GM23248 (cell line): ENCODE data around the gene AFF3. TPM values are rescaled to one million over a fixed set of nuclear protein-coding genes. Genes with fewer than 3 reads are reported as not detected.

Experiments
- DNase-seq: peaks from one replicate; pipeline ENCODE4 v3.0.0-alpha.2; 2015
- H2AFZ ChIP-seq: fragments of 200-600 bp; sonication (generic); 2 replicates; pipeline ENCODE4 v1.6.1; 2016; ENCODE audit warnings: antibody characterized with exemption
- H3F3A ChIP-seq: fragments of 200-600 bp; sonication (generic); 2 replicates; pipeline ENCODE4 v1.6.1; 2016; ENCODE audit warnings: mild to moderate bottlenecking, antibody characterized with exemption, mixed run types; ENCODE audit not compliant: insufficient read depth
- H3K27ac ChIP-seq: fragments of 200-600 bp; sonication (generic); 2 replicates; pipeline ENCODE4 v1.5.1; 2016; ENCODE audit warnings: mild to moderate bottlenecking
- H3K27me3 ChIP-seq: fragments of 200-600 bp; sonication (generic); replicated peaks from 2 replicates; pipeline ENCODE4 v1.6.1; 2016; ENCODE audit warnings: mild to moderate bottlenecking; ENCODE audit not compliant: insufficient read depth
- H3K36me3 ChIP-seq: fragments of 200-600 bp; sonication (generic); 2 replicates; pipeline ENCODE4 v1.6.1; 2016; ENCODE audit warnings: low read depth, mild to moderate bottlenecking
- H3K4me1 ChIP-seq: fragments of 200-600 bp; sonication (generic); 2 replicates; pipeline ENCODE4 v1.6.1; 2016; ENCODE audit warnings: mild to moderate bottlenecking; ENCODE audit not compliant: insufficient read depth
- H3K4me2 ChIP-seq: fragments of 200-600 bp; sonication (generic); one replicate; pipeline ENCODE4 v1.6.1; 2016; ENCODE audit warnings: mild to moderate bottlenecking; ENCODE audit not compliant: unreplicated experiment
- H3K4me3 ChIP-seq: fragments of 200-600 bp; sonication (generic); 2 replicates; pipeline ENCODE4 v1.5.1; 2016; ENCODE audit warnings: mild to moderate bottlenecking
- H3K79me2 ChIP-seq: fragments of 200-600 bp; sonication (generic); 2 replicates; pipeline ENCODE4 v1.6.1; 2016; ENCODE audit warnings: mild to moderate bottlenecking; ENCODE audit not compliant: insufficient read depth
- H3K9ac ChIP-seq: fragments of 200-600 bp; sonication (generic); 2 replicates; pipeline ENCODE4 v1.6.1; 2016; ENCODE audit warnings: mild to moderate bottlenecking
- H3K9me2 ChIP-seq: fragments of 200-600 bp; sonication (generic); 2 replicates; pipeline ENCODE4 v1.6.1; 2016; ENCODE audit warnings: mixed run types, mild to moderate bottlenecking, moderate library complexity; ENCODE audit not compliant: insufficient read depth
- H3K9me3 ChIP-seq: fragments of 200-600 bp; sonication (generic); one replicate; pipeline ENCODE4 v1.6.1; 2017; ENCODE audit warnings: low read depth
- H4K20me1 ChIP-seq: fragments of 200-600 bp; sonication (generic); 2 replicates; pipeline ENCODE4 v1.6.0; 2016; ENCODE audit not compliant: insufficient read depth
- EZH2 ChIP-seq: fragments of 200-600 bp; sonication (generic); IDR thresholded peaks from 2 replicates; pipeline ENCODE4 v1.6.1; 2018; ENCODE audit warnings: antibody characterized with exemption, mild to moderate bottlenecking; ENCODE audit not compliant: insufficient read depth, poor library complexity, severe bottlenecking
- EZH2phosphoT487 ChIP-seq: fragments of 200-600 bp; sonication (generic); IDR thresholded peaks from 2 replicates; pipeline ENCODE4 v1.6.1; 2018; ENCODE audit warnings: antibody characterized with exemption, moderate library complexity, mild to moderate bottlenecking, low read depth; ENCODE audit not compliant: insufficient read depth
- WGBS, 2 experiments: methylation state at CpG; one replicate each; pipeline ENCODE4 v1.1.6; 2015 to 2017; ENCODE audit warnings: low lambda C conversion rate in 2 of 2, low coverage in 1 of 2; ENCODE audit errors: missing lambda C conversion rate in 2 of 2; 5-methylcytosine and 5-hydroxymethylcytosine counted together
- in situ Hi-C: fragments of 300-500 bp; cut with MboI; formaldehyde crosslinking; loops from 2 replicates; pipeline ENCODE4 v1.15.0; 2020
- polyA plus RNA-seq: library from polyadenylated mRNA; unstranded; fragments of >200 nt; fragmentation: Nextera tagmentation; extraction: Ambion mirVana; gene quantifications from 2 replicates; pipeline ENCODE4 v1.2.1, GENCODE V29; 2016
- total RNA-seq: library from RNA; depleted of rRNA; stranded (reverse); fragments of >200 nt; shearing (Covaris generic); gene quantifications from 2 replicates; pipeline ENCODE4 v1.2.3, GENCODE V29; 2014

AFF3 gene
- total and polyA plus RNA-seq, 2 experiments from 2014 or later, result 0.56 to 0.86 TPM

DNA sequence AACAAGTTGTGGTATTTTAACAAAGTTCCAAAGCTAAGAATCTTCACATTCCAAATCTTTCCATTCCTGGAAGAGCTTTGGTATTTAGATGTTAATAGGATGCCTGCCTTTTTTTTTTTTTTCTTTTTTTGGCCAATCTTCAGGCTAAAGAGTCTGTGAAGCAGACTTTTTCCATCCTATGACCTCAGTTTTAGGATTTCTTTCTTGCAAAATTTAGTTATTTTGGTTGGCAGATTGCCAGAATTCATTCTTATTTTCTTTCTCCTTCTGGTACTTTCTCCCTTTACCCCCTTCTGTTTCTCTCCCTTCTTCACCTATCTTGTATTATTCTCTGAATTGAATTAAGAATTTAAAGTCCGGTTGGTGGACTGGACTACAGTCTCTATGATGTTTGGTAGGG, 434.8 kb downstream of the AFF3 start:
- TF ChIP-seq EZH2phosphoT487 (no peak), EZH2 (no peak)
- WGBS, 2 experiments, result 69 to 81% methylated on average over 1 of the region's 1 CpG
- Histone ChIP-seq H3K4me2 (peak overlapping the region; percentile 33), H3K27ac (0 out of 2 replicates have a peak overlapping the region, but pooled peaks have one; percentile 11), H3K27me3 (no peaks in the 10 kb centered on the region), H3K9ac (no peak overlapping the region), H3K9me3 (no peaks in the 10 kb centered on the region), H3K79me2 (no peaks in the 10 kb centered on the region), H3K4me3 (no peak overlapping the region), H3K4me1 (peaks cover 44% of the 10 kb centered on the region), H4K20me1 (no peaks in the 10 kb centered on the region), H3K36me3 (no peaks in the 10 kb centered on the region), H2AFZ (peak overlapping the region; percentile 25; the same call in 1 of the 2 replicates), H3K9me2 (no peaks in the 10 kb centered on the region), H3F3A (peaks cover 12% of the 10 kb centered on the region)
- DNase-seq, result peak; percentile 63
- in situ Hi-C loops, result no loop called here

DNA sequence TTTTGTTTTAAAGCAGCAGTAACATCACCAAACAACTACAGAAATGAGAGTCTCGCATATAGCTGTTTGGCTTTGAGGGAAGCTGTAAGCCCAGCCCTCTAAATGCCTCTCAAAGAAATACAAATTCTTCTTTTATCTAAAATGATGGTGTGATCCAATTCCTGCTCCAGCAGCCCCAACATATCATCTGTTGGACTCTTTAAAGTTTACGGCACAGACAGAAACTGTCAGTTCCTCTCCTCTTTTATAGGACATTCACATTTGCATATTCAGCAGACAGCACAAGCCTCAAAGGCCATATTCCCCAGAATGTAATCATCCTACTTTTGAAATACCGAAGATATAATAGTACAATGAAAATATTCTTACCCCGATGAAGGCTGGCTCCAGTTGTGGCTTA, 435.7 kb downstream of the AFF3 start:
- WGBS, 2 experiments, result 36 to 41% methylated on average over 4 of the region's 4 CpGs
- no peaks in the 10 kb centered on the region for H3K79me2 ChIP-seq
- in situ Hi-C loops, result no loop called here
- H3K9ac ChIP-seq, result no peak overlapping the region
- H3F3A ChIP-seq, result peaks cover 10% of the 10 kb centered on the region
- no peaks in the 10 kb centered on the region for H3K9me3 ChIP-seq
- H3K4me1 ChIP-seq, result peaks cover 44% of the 10 kb centered on the region
- 0 out of 2 replicates have a peak overlapping the region, but pooled peaks have one; percentile 11 for H3K27ac ChIP-seq
- peak overlapping the region; percentile 33 for H3K4me2 ChIP-seq
- no peaks in the 10 kb centered on the region for H3K9me2 ChIP-seq
- TF ChIP-seq EZH2phosphoT487 (no peak), EZH2 (no peak)
- no peaks in the 10 kb centered on the region for H4K20me1 ChIP-seq
- H3K27me3 ChIP-seq, result no peaks in the 10 kb centered on the region
- no peaks in the 10 kb centered on the region for H3K36me3 ChIP-seq
- 0 out of 2 replicates have a peak overlapping the region, but pooled peaks have one; percentile 5 for H3K4me3 ChIP-seq
- peak overlapping the region; percentile 25 for H2AFZ ChIP-seq
- DNase-seq, result peak; percentile 12

DNA sequence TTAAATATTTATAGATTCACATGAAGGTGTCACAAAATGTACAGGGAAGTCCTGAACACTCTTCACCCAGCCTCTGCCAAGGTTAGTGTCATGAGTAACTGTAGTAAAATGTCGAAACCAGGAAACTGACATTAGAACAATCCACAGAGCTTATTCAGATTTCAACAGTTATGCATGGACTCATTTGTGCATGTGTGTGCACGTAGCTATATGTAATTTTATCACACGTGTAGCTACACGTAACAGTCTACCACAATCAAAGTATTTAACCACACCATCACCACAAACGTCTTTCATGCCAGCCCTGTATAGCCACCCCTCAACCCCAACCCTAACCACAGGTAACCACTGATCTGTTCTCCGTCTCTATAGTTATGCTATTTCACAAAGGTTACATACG, 440.9 kb downstream of the AFF3 start:
- Histone ChIP-seq H3K4me3 (no peak overlapping the region), H3F3A (peaks cover 19% of the 10 kb centered on the region), H3K4me2 (no peak overlapping the region), H3K27ac (no peak overlapping the region), H3K4me1 (peaks cover 34% of the 10 kb centered on the region), H3K27me3 (no peaks in the 10 kb centered on the region), H3K79me2 (no peaks in the 10 kb centered on the region), H3K9me2 (no peaks in the 10 kb centered on the region), H3K9me3 (no peaks in the 10 kb centered on the region), H3K36me3 (no peaks in the 10 kb centered on the region), H2AFZ (no peak overlapping the region), H4K20me1 (no peaks in the 10 kb centered on the region), H3K9ac (no peak overlapping the region)
- 73 to 78% methylated on average over 7 of the region's 7 CpGs for WGBS, 2 experiments
- DNase-seq, result peak; percentile 58
- in situ Hi-C loops, result no loop called here
- no peak for TF ChIP-seq EZH2
- no peak for TF ChIP-seq EZH2phosphoT487

GRCh38 chr2:99700482-99701398, 441.6 kb downstream of the AFF3 start:
- 90 to 93% methylated on average over 14 of the region's 14 CpGs for WGBS, 2 experiments
- Histone ChIP-seq H3K36me3 (no peaks in the 10 kb centered on the region), H3K4me1 (peaks cover 31% of the 10 kb centered on the region), H3K27ac (no peak overlapping the region), H3F3A (peaks cover 19% of the 10 kb centered on the region), H3K79me2 (no peaks in the 10 kb centered on the region), H4K20me1 (no peaks in the 10 kb centered on the region), H3K9me2 (no peaks in the 10 kb centered on the region), H3K9me3 (no peaks in the 10 kb centered on the region), H3K9ac (no peak overlapping the region), H3K4me3 (no peak overlapping the region), H3K4me2 (no peak overlapping the region), H2AFZ (no peak overlapping the region), H3K27me3 (no peaks in the 10 kb centered on the region)
- TF ChIP-seq EZH2phosphoT487 (no peak), EZH2 (no peak)
- in situ Hi-C loops, result no loop called here
- DNase-seq, result no peak
